GM19328 (cell line): ENCODE data around the gene ZMYM2.

ENCODE experiments used
- ATAC-seq: cut with Tn5 transposase; IDR thresholded peaks from one replicate; pipeline ENCODE4 v1.9.1; 2021; ENCODE audit warnings: mild to moderate bottlenecking, moderate library complexity; ENCODE audit not compliant: unreplicated experiment

The ZMYM2 gene

GRCh38 chr13:20130652-20131051, 172.1 kb downstream of the ZMYM2 start:
- ATAC-seq, result no peak

- ATAC-seq, result no peak
Observed at GRCh38 chr13:20131057-20131832, 172.7 kb downstream of the ZMYM2 start.

- ATAC-seq, result no peak
Observed at GRCh38 chr13:20132052-20132634, 173.6 kb downstream of the ZMYM2 start.

- ATAC-seq, result no peak
Observed at GRCh38 chr13:20134732-20135131, 176.2 kb downstream of the ZMYM2 start.

GRCh38 chr13:20136781-20137703, 178.5 kb downstream of the ZMYM2 start:
- ATAC-seq, result no peak

- no peak for ATAC-seq
Observed at GRCh38 chr13:20137875-20138274, 179.3 kb downstream of the ZMYM2 start.

- no peak for ATAC-seq
Observed at GRCh38 chr13:20140487-20140886, 182.0 kb downstream of the ZMYM2 start.
